Activated CD8-positive, alpha-beta T cell treated with anti-CD3 and anti-CD28 coated beads, Interleukin-2, amount 10 ng/mL, durations not matched to agents 7 days and 5 days (primary cell): Measurements from ENCODE around the gene MYO1B. TPM values are rescaled to one million over a fixed set of nuclear protein-coding genes. Genes with fewer than 3 reads are reported as not detected.

ENCODE experiments used
- ATAC-seq: fragments of 150-1000 bp; cut with Tn5 transposase; one replicate; pipeline ENCODE4 v1.10.0; 2021; ENCODE audit warnings: moderate library complexity
- CTCF ChIA-PET: fragments of 350-600 bp; sonication (Branson Sonifier 250); formaldehyde crosslinking; loops from one replicate; lab custom pipeline; 2021; ENCODE audit warnings: antibody characterized with exemption; lab: Charles Lee
- POLR2A ChIA-PET: fragments of 350-600 bp; sonication (Branson Sonifier 250); formaldehyde crosslinking; loops from one replicate; lab custom pipeline; 2021; ENCODE audit warnings: antibody characterized with exemption; lab: Charles Lee
- DNase-seq: peaks from one replicate; pipeline ENCODE4 v3.0.0-alpha.2; 2020
- H3K27ac Mint-ChIP-seq: one replicate; pipeline ENCODE4 v1.8.0; 2021; ENCODE audit warnings: mild to moderate bottlenecking, mixed read lengths
- H3K27me3 Mint-ChIP-seq: one replicate; pipeline ENCODE4 v1.8.0; 2021; ENCODE audit warnings: low read depth, mixed read lengths
- H3K36me3 Mint-ChIP-seq: one replicate; pipeline ENCODE4 v1.8.0; 2021; ENCODE audit warnings: low read depth, mixed read lengths
- H3K4me1 Mint-ChIP-seq: one replicate; pipeline ENCODE4 v1.8.0; 2021; ENCODE audit warnings: low read depth, mixed read lengths
- H3K4me3 Mint-ChIP-seq: one replicate; pipeline ENCODE4 v1.8.0; 2021; ENCODE audit warnings: mild to moderate bottlenecking, mixed read lengths
- H3K9me3 Mint-ChIP-seq: one replicate; pipeline ENCODE4 v1.8.0; 2022; ENCODE audit warnings: mixed read lengths; ENCODE audit not compliant: insufficient read depth
- total RNA-seq, 2 experiments: library from RNA; stranded (reverse); gene quantifications; one replicate each; pipeline ENCODE4 v1.2.3, GENCODE V29; 2021

The MYO1B gene
- total RNA-seq, 2 experiments from 2014 or later: 2.6 to 3.4 TPM

DNA sequence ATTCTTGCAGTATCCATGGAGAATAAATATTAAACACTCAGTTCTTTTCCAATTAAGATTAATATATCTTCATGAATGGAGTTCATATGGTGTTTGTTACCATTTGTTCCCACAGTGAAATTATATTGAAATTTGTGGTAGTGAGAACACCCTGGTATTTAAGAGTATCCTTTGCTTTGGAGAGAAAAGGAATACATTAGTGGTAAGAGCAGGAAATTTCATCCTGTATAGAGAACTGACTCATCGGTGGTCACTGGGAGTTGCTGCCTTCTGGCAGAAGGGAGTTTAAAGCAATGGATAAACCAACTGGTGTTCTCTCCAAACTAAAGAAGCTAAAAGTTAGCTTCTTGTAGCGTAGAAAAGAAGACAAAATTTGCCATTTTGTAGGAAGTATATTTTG lies 107.3 kb downstream of the MYO1B start:
- no peak for ATAC-seq
- Mint-ChIP-seq H3K9me3 (peaks cover 5% of the 10 kb centered on the region), H3K27me3 (no peaks in the 10 kb centered on the region), H3K27ac (no peak overlapping the region), H3K36me3 (no peaks in the 10 kb centered on the region), H3K4me3 (no peak overlapping the region), H3K4me1 (peaks cover 9% of the 10 kb centered on the region)
- CTCF ChIA-PET: no interaction called here
- POLR2A ChIA-PET: no interaction called here
- no peak for DNase-seq

DNA sequence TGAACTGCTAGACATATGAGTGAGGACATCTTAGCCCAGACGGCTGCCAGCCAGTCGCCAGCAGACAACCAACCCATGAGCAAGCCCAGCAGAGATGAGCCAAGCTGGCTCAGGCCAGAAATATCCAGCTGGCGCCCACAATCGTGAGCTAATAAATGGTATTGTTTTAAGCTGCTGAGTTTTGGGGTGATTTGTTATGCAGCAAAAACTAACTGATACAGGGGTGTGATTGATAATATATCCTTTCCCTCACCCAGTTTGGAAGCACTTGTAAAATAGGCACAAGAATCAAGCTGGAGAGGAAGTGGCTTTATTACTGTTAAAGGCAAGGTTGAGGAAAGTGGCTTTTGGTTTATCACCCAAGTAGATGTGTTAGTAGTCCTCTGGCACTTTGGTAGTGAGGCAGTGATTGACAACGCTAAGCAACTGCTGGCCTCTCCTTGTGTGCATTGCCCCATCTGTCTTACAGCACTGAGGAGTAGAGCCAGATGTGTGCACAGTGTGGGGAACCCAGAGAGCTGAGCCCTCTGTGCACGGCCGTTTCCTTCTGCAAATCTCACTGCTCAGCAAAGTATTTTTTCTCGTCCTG lies 110.1 kb downstream of the MYO1B start:
- CTCF ChIA-PET: interaction anchor here (0.6 to 1.1 kb wide), 2 partner anchors 146 to 191 kb away, joined by 3 read pairs; no protein-coding TSS in a partner anchor
- DNase-seq (no peak), ATAC-seq (no peak)
- Mint-ChIP-seq H3K4me1 (peaks cover 9% of the 10 kb centered on the region), H3K27ac (no peak overlapping the region), H3K4me3 (no peak overlapping the region), H3K36me3 (no peaks in the 10 kb centered on the region), H3K9me3 (peaks cover 5% of the 10 kb centered on the region), H3K27me3 (no peaks in the 10 kb centered on the region)
- POLR2A ChIA-PET: interaction anchor here (0.6 kb wide), 1 partner anchor 17 kb away, joined by 3 read pairs; no protein-coding TSS in a partner anchor

- POLR2A ChIA-PET: interaction anchor here (0.7 kb wide), 1 partner anchor 343 kb away, joined by 3 read pairs; no protein-coding TSS in a partner anchor
- no peaks in the 10 kb centered on the region for H3K36me3 Mint-ChIP-seq
- CTCF ChIA-PET: no interaction called here
- peaks cover 5% of the 10 kb centered on the region for H3K9me3 Mint-ChIP-seq
- ATAC-seq (no peak), DNase-seq (no peak)
- H3K4me3 Mint-ChIP-seq: no peak overlapping the region
- no peak overlapping the region for H3K27ac Mint-ChIP-seq
- H3K27me3 Mint-ChIP-seq: no peaks in the 10 kb centered on the region
- peaks cover 9% of the 10 kb centered on the region for H3K4me1 Mint-ChIP-seq
These were observed 112.5 kb downstream of the MYO1B start for GRCh38 chr2:191357678-191358077.

- ChIA-PET POLR2A (no interaction called here), CTCF (no interaction called here)
- Mint-ChIP-seq H3K9me3 (peaks cover 5% of the 10 kb centered on the region), H3K36me3 (no peaks in the 10 kb centered on the region), H3K4me1 (peaks cover 9% of the 10 kb centered on the region), H3K27ac (no peak overlapping the region), H3K27me3 (no peaks in the 10 kb centered on the region), H3K4me3 (no peak overlapping the region)
- ATAC-seq: no peak
- no peak for DNase-seq
These were observed 113.3 kb downstream of the MYO1B start for GRCh38 chr2:191358325-191359025.

GRCh38 chr2:191359133-191359532 lies 113.9 kb downstream of the MYO1B start:
- ChIA-PET POLR2A (no interaction called here), CTCF (no interaction called here)
- DNase-seq (no peak), ATAC-seq (no peak)
- peaks cover 9% of the 10 kb centered on the region for H3K4me1 Mint-ChIP-seq
- peaks cover 5% of the 10 kb centered on the region for H3K9me3 Mint-ChIP-seq
- no peak overlapping the region for H3K27ac Mint-ChIP-seq
- H3K4me3 Mint-ChIP-seq: no peak overlapping the region
- H3K36me3 Mint-ChIP-seq: no peaks in the 10 kb centered on the region
- no peaks in the 10 kb centered on the region for H3K27me3 Mint-ChIP-seq

DNA sequence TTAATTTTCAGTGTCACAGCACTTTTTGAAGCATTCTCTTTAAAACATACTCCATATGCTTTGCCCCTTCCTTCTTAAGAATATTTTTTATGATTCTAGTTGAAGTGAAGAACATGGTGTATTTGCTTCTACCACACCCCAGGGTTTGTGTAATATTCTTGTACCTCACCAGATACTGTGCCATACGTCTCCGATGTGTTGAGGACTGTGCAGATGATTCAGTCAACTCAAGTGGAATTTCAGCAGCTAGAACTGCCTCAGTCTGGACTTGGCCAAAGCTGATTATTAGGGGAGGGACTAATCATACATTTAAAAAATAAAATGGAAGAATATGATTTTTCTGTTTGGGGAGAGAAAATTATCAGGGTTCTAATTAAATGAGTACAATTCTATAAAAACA lies 115.7 kb downstream of the MYO1B start:
- DNase-seq (no peak), ATAC-seq (no peak)
- Mint-ChIP-seq H3K4me1 (no peaks in the 10 kb centered on the region), H3K9me3 (peaks cover 5% of the 10 kb centered on the region), H3K36me3 (no peaks in the 10 kb centered on the region), H3K27ac (no peak overlapping the region), H3K4me3 (no peak overlapping the region), H3K27me3 (no peaks in the 10 kb centered on the region)
- ChIA-PET POLR2A (no interaction called here), CTCF (interaction anchor here (1.2 kb wide), 1 partner anchor 308 kb away, joined by 3 read pairs; no protein-coding TSS in a partner anchor)

- no peaks in the 10 kb centered on the region for H3K27me3 Mint-ChIP-seq
- ATAC-seq (no peak), DNase-seq (no peak)
- H3K9me3 Mint-ChIP-seq: no peaks in the 10 kb centered on the region
- H3K36me3 Mint-ChIP-seq: no peaks in the 10 kb centered on the region
- H3K4me3 Mint-ChIP-seq: no peak overlapping the region
- CTCF ChIA-PET: interaction anchor here (0.6 to 1.3 kb wide), 3 partner anchors 43 to 310 kb away, joined by 3 read pairs; no protein-coding TSS in a partner anchor
- H3K27ac Mint-ChIP-seq: no peak overlapping the region
- POLR2A ChIA-PET: interaction anchor here (0.6 to 0.7 kb wide), 2 partner anchors 114 to 1798 kb away, joined by 3 to 4 read pairs; no protein-coding TSS in a partner anchor
- H3K4me1 Mint-ChIP-seq: no peaks in the 10 kb centered on the region
These were observed 117.6 kb downstream of the MYO1B start for GRCh38 chr2:191362841-191363240.

DNA sequence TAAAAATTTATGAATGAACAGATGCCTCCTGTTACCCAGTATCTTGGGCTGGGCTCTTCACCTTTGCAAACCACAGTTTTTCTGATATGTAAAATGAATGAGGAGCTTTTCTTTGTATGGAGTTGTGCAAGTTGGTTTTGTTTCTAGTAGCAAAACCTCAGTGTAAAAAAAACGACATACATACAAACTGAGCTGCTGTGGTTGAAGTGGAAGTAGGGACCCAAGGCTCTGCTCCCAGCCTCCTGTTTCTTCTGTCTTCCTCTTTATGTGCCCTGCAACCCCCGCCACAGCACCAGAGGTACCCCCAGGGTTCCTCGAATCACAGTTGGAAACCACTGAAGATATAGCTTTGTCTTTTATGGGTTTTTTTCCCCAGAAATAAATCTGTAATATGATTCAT lies 118.1 kb downstream of the MYO1B start:
- CTCF ChIA-PET: interaction anchor here (0.6 to 1.3 kb wide), 2 partner anchors 198 to 311 kb away, joined by 3 read pairs; no protein-coding TSS in a partner anchor
- no peaks in the 10 kb centered on the region for H3K36me3 Mint-ChIP-seq

GRCh38 chr2:191365089-191365488 lies 119.9 kb downstream of the MYO1B start:
- POLR2A ChIA-PET: interaction anchor here (0.7 kb wide), 1 partner anchor 87 kb away, joined by 4 read pairs; no protein-coding TSS in a partner anchor
- no peaks in the 10 kb centered on the region for H3K4me1 Mint-ChIP-seq
- no peak overlapping the region for H3K27ac Mint-ChIP-seq
- H3K36me3 Mint-ChIP-seq: no peaks in the 10 kb centered on the region
- DNase-seq (no peak), ATAC-seq (no peak)
- H3K27me3 Mint-ChIP-seq: no peaks in the 10 kb centered on the region
- H3K4me3 Mint-ChIP-seq: no peak overlapping the region
- H3K9me3 Mint-ChIP-seq: no peaks in the 10 kb centered on the region
- CTCF ChIA-PET: no interaction called here

More for the DNA sequence above, 118.1 kb downstream of the MYO1B start:
- H3K9me3 Mint-ChIP-seq: no peaks in the 10 kb centered on the region
- POLR2A ChIA-PET: interaction anchor here (0.6 to 0.7 kb wide), 2 partner anchors 31 to 1798 kb away, joined by 3 read pairs; no protein-coding TSS in a partner anchor
- ATAC-seq: no peak
- H3K4me3 Mint-ChIP-seq: no peak overlapping the region
- H3K4me1 Mint-ChIP-seq: no peaks in the 10 kb centered on the region
- H3K27ac Mint-ChIP-seq: no peak overlapping the region
- no peak for DNase-seq
- no peaks in the 10 kb centered on the region for H3K27me3 Mint-ChIP-seq

DNA sequence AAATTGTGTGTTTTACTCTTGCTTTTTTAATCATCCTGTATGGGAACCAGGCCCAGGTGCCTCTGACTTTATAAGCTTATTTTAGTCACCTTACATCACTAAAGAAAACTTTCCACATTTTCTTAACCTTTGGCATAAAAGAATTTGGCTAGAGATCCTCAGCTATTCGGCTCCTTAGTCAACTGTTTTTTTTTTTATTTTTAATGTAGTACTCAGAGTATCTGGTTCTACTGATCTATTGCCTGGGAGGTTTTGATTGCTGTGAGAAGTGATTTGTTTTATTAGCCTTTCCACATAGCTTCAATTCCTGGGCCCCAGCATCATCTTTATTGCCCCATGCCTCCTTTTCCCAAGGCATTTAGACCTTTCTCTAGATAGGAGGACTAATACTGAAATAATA lies 121.0 kb downstream of the MYO1B start:
- H3K36me3 Mint-ChIP-seq: no peaks in the 10 kb centered on the region
- no peaks in the 10 kb centered on the region for H3K9me3 Mint-ChIP-seq
- no peak overlapping the region for H3K4me3 Mint-ChIP-seq
- DNase-seq: no peak
- H3K27ac Mint-ChIP-seq: no peak overlapping the region
- ChIA-PET POLR2A (interaction anchor here (0.6 kb wide), 1 partner anchor 83 kb away, joined by 3 read pairs; no protein-coding TSS in a partner anchor), CTCF (interaction anchor here (0.8 to 1.2 kb wide), 2 partner anchors 10 to 149 kb away, joined by 3 to 4 read pairs; no protein-coding TSS in a partner anchor)
- ATAC-seq: no peak
- no peaks in the 10 kb centered on the region for H3K4me1 Mint-ChIP-seq
- H3K27me3 Mint-ChIP-seq: no peaks in the 10 kb centered on the region

DNA sequence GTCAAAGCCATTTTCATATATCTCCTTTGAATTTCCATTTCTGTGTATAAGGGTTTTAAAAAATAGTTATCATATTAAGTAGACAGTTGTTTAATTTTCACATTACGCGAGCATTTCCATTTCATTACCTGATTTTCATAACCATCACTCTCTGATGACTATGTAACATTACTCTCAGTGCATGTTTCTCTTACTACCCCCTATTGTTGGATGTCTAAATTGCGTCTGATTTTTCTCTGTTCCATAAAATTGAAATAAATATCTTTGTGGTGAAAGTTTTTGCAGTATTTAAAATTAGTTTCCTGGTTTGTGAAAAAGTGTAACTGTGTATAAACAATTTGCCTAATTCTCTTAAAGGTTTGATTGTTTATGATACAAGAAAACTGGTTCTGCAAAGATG lies 123.8 kb downstream of the MYO1B start:
- Mint-ChIP-seq H3K4me1 (no peaks in the 10 kb centered on the region), H3K4me3 (no peak overlapping the region), H3K36me3 (no peaks in the 10 kb centered on the region), H3K27me3 (no peaks in the 10 kb centered on the region), H3K9me3 (no peaks in the 10 kb centered on the region), H3K27ac (no peak overlapping the region)
- ChIA-PET POLR2A (no interaction called here), CTCF (no interaction called here)
- ATAC-seq (no peak), DNase-seq (no peak)

DNA sequence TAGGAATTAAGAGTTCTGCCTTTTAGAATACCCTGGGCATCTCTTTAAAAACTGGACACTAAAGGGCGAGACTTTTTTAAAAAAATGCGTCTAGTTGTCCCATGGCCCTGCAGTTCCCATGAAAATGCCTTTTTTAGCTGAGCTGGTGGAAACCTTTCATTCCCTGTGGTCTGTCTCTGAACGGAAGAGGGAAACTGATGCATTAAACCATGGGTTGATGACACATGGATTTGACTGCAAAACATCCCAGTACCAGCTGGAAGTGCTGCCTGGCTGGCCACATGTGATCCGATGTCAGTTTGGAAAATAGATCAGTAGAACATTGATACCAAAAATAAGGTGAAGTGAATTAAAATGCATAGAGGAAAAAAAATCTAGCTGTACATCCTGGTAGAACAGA lies 129.2 kb downstream of the MYO1B start:
- H3K27me3 Mint-ChIP-seq: no peaks in the 10 kb centered on the region
- H3K27ac Mint-ChIP-seq: no peak overlapping the region
- ATAC-seq: no peak
- H3K4me1 Mint-ChIP-seq: peaks cover 15% of the 10 kb centered on the region
- H3K36me3 Mint-ChIP-seq: no peaks in the 10 kb centered on the region
- ChIA-PET POLR2A (no interaction called here), CTCF (no interaction called here)
- no peak overlapping the region for H3K4me3 Mint-ChIP-seq
- no peak for DNase-seq
- H3K9me3 Mint-ChIP-seq: no peaks in the 10 kb centered on the region
